Measurements from ENCODE around the gene STX10.

DNA sequence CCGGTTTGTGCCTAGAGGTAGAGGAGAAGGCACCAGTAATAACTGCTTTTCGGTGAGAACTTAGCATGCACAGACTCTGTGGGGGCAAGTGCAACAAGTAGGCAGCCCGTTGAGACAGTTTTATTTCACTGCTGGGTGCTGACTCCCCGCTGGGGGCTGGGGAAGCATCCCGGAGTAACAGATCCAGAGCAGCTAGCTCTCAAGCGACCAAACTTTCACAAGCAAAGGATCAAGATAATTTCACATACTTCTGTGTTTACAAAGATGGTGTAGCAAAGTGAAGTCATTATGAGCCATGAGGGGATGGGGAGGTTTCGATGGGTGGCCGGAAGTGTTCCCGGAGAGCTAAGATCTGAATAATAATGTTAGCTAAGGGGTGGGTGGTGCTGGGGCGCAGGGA, 29.4 kb downstream of the STX10 start:
- TF ChIP-seq, protein P1, sequence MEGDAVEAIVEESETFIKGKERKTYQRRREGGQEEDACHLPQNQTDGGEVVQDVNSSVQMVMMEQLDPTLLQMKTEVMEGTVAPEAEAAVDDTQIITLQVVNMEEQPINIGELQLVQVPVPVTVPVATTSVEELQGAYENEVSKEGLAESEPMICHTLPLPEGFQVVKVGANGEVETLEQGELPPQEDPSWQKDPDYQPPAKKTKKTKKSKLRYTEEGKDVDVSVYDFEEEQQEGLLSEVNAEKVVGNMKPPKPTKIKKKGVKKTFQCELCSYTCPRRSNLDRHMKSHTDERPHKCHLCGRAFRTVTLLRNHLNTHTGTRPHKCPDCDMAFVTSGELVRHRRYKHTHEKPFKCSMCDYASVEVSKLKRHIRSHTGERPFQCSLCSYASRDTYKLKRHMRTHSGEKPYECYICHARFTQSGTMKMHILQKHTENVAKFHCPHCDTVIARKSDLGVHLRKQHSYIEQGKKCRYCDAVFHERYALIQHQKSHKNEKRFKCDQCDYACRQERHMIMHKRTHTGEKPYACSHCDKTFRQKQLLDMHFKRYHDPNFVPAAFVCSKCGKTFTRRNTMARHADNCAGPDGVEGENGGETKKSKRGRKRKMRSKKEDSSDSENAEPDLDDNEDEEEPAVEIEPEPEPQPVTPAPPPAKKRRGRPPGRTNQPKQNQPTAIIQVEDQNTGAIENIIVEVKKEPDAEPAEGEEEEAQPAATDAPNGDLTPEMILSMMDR (IDR thresholded peaks at IDR 0.05), result no peak
- no peak for TF ChIP-seq POLR2A (IDR thresholded peaks at IDR 0.05)
